MM.1S (cell line): ENCODE data around the gene CCNT2.

ENCODE experiments used
- EZH2 ChIP-seq: fragments of 300-600 bp; sonication (generic); optimal IDR thresholded peaks from 2 replicates; pipeline ENCODE3; 2017; ENCODE audit warnings: low read depth, mild to moderate bottlenecking, antibody characterized with exemption, low read length, mixed read lengths
- EZH2phosphoT487 ChIP-seq: fragments of 300-600 bp; sonication (generic); IDR thresholded peaks from 2 replicates; pipeline ENCODE4 v1.6.1; 2018; ENCODE audit warnings: antibody characterized with exemption, low read length

DNA sequence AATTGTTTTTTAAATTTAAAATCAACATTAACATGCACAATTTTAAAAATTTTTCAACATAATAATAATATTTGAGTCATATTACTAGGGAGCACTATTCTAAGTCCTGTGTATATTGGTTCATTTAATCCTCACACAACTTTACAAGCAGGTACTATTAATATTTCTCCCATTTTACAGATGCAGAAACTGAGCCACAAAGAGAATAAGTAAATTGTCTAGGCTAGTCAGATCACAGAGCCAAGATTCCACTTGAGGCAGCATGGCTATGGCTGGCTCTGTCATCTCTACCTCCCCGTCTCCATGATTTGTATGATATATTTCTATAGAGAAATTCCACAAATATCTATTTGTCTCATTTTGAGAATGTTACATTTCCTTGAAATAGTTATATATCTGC, 15.1 kb downstream of the CCNT2 start:
- TF ChIP-seq EZH2phosphoT487: no peak
- TF ChIP-seq EZH2: no peak
